ENCODE data around the gene ACAA1. TPM values are rescaled to one million over a fixed set of nuclear protein-coding genes. Genes with fewer than 3 reads are reported as not detected.
A peak's percentile ranks its signal among the peaks of the same experiment; 100 is the strongest.

The ACAA1 gene
- total and polyA plus RNA-seq, 2 of the 13 experiments (the other 11 are each of a cell fraction or from before 2014, with no cell fraction given): 60.8 to 188 TPM

- TF ChIP-seq ZFP82 (CRISPR knock-in tag; IDR thresholded peaks at IDR 0.05; ENCODE audit: borderline replicate concordance) (no peak), LCORL (IDR thresholded peaks at IDR 0.05) (peak; percentile 95), LCORL (CRISPR knock-in tag; IDR thresholded peaks at IDR 0.05) (peak; percentile 99), NAIF1 (CRISPR knock-in tag; IDR thresholded peaks at IDR 0.05; ENCODE audit: borderline replicate concordance) (no peak), HNRNPL (IDR thresholded peaks at IDR 0.05; ENCODE audit: low read depth, low read length) (no peak), MED8 (CRISPR knock-in tag; IDR thresholded peaks at IDR 0.05; ENCODE audit: insufficient replicate concordance) (peak; percentile 89), ZBTB21 (CRISPR knock-in tag; IDR thresholded peaks at IDR 0.05) (peak; percentile 57), KLF11 (CRISPR knock-in tag; IDR thresholded peaks at IDR 0.05) (no peak), GABPA (IDR thresholded peaks at IDR 0.05; ENCODE audit: low read depth, low read length) (no peak), GABPA (CRISPR knock-in tag; IDR thresholded peaks at IDR 0.05; ENCODE audit: low read depth) (peak; percentile 40), ZNF17 (CRISPR knock-in tag; IDR thresholded peaks at IDR 0.05) (no peak), ZSCAN31 (CRISPR knock-in tag; IDR thresholded peaks at IDR 0.05; ENCODE audit: low read depth) (0 out of 2 replicates have a peak, but pooled peaks have one; percentile 58), ZBTB7A (CRISPR knock-in tag; IDR thresholded peaks at IDR 0.05) (no peak), PAX8 (CRISPR knock-in tag; IDR thresholded peaks at IDR 0.05; ENCODE audit: borderline replicate concordance) (no peak), JDP2 (CRISPR knock-in tag; IDR thresholded peaks at IDR 0.05; ENCODE audit: borderline replicate concordance) (no peak), MNT (IDR thresholded peaks at IDR 0.05) (0 out of 2 replicates have a peak, but pooled peaks have one; percentile 24), ZNF142 (CRISPR knock-in tag; IDR thresholded peaks at IDR 0.05) (no peak), ZNF784 (CRISPR knock-in tag; IDR thresholded peaks at IDR 0.05; ENCODE audit: borderline replicate concordance) (no peak), ZNF639 (CRISPR knock-in tag; conservative IDR thresholded peaks at IDR 0.05) (0 out of 2 replicates have a peak, but pooled peaks have one; percentile 31), TRIM24 (CRISPR knock-in tag; IDR thresholded peaks at IDR 0.05) (no peak), ZIK1 (CRISPR knock-in tag; IDR thresholded peaks at IDR 0.05; ENCODE audit: borderline replicate concordance, low read depth) (peak; percentile 71; the same call in 1 of the 2 replicates)
Measured at GRCh38 chr3:38133557-38134405, 3.1 kb downstream of the ACAA1 start (continued).
